CD4-positive, alpha-beta T cell treated with Interleukin-4 for 4 hours (primary cell): ENCODE measurements around the gene CLP1.
A peak's percentile ranks its signal among the peaks of the same experiment; 100 is the strongest.
"Not testable (repeated sequence)": the region's sequence is repeated elsewhere in the genome, so short reads cannot be mapped to it uniquely, and the experiment has no call there.

Experiments
- DNase-seq: peaks from one replicate; pipeline ENCODE4 v3.0.0-alpha.2; 2020

The CLP1 gene

GRCh38 chr11:57667117-57667735 lies 9.7 kb downstream of the CLP1 start:
- peak; percentile 98 for DNase-seq

GRCh38 chr11:57667736-57668433 lies 10.3 kb downstream of the CLP1 start, which contains the start of gene ZDHHC5:
TSS of gene ZDHHC5 (plus strand) at chr11:57668114. CDS start at chr11:57673091, 4,977 bp downstream.
- peak; percentile 100 for DNase-seq

- DNase-seq, result peak; percentile 26
These were observed 10.8 kb downstream of the CLP1 start for GRCh38 chr11:57668434-57668782.

- no peak for DNase-seq
These were observed 16.7 kb downstream of the CLP1 start for GRCh38 chr11:57674251-57674650.

GRCh38 chr11:57675176-57675941 lies 17.8 kb downstream of the CLP1 start:
- DNase-seq, result no peak

GRCh38 chr11:57679396-57679795 lies 21.8 kb downstream of the CLP1 start:
- DNase-seq, result no peak

- no peak for DNase-seq
These were observed 23.0 kb downstream of the CLP1 start for GRCh38 chr11:57680552-57680874.

- no peak for DNase-seq
These were observed 23.6 kb downstream of the CLP1 start for GRCh38 chr11:57681168-57681567.

GRCh38 chr11:57690474-57690873 lies 32.9 kb downstream of the CLP1 start:
- not testable (repeated sequence) for DNase-seq

- DNase-seq, result no peak
These were observed 41.3 kb downstream of the CLP1 start for GRCh38 chr11:57698843-57699365.

- DNase-seq, result no peak
These were observed 42.3 kb downstream of the CLP1 start for GRCh38 chr11:57699813-57700212.

GRCh38 chr11:57700425-57700824 lies 42.9 kb downstream of the CLP1 start:
- DNase-seq, result no peak

GRCh38 chr11:57703341-57703740 lies 45.8 kb downstream of the CLP1 start:
- no peak for DNase-seq

- no peak for DNase-seq
These were observed 47.4 kb downstream of the CLP1 start for GRCh38 chr11:57704932-57705331.

GRCh38 chr11:57705432-57705831 lies 47.9 kb downstream of the CLP1 start:
- DNase-seq, result not testable (repeated sequence)

GRCh38 chr11:57709802-57710367 lies 52.3 kb downstream of the CLP1 start:
- no peak for DNase-seq
